Motor neuron (in vitro differentiated cells): ENCODE results near the gene CA6. TPM values are rescaled to one million over a fixed set of nuclear protein-coding genes. Genes with fewer than 3 reads are reported as not detected.
"Not testable (repeated sequence)": the region's sequence is repeated elsewhere in the genome, so short reads cannot be mapped to it uniquely, and the experiment has no call there.

Experiments
- ATAC-seq, 8 experiments: fragments of 200-7000 bp; cut with Tn5 transposase; replicated peaks in 6 of 8; 2 replicates each; pipeline ENCODE4 v1.8.0; 2021; ENCODE audit warnings: mild to moderate bottlenecking in 8 of 8, moderate library complexity in 8 of 8
- H3K27ac ChIP-seq, 2 donors: fragments of 250-450 bp; sonication (Bioruptor Pico); 2 replicates each; pipeline ENCODE4 v1.9.0; 2021; ENCODE audit warnings: antibody characterized with exemption in 2 of 2, mild to moderate bottlenecking in 2 of 2, moderate library complexity in 1 of 2
- H3K4me1 ChIP-seq, 2 donors: fragments of 250-450 bp; sonication (Bioruptor Pico); replicated peaks in 1 of 2; 2 replicates each; pipeline ENCODE4 v1.6.1; 2021; ENCODE audit warnings: antibody characterized with exemption in 2 of 2, mild to moderate bottlenecking in 2 of 2, moderate library complexity in 1 of 2
- H3K4me3 ChIP-seq, 5 donors: fragments of 250-450 bp; sonication (Bioruptor Pico); 2 replicates each; pipeline ENCODE4 v1.9.0; 2021; ENCODE audit warnings: antibody characterized with exemption in 5 of 5, mild to moderate bottlenecking in 5 of 5, moderate library complexity in 4 of 5
- WGBS, 10 experiments: fragments of 450-650 bp; shearing (Covaris generic); methylation state at CpG; one replicate each; pipeline ENCODE4 v1.0.0; 2022; 5-methylcytosine and 5-hydroxymethylcytosine counted together
- in situ Hi-C, 9 experiments: fragments of 400-800 bp; cut with MboI; loops; one replicate each; pipeline ENCODE4 v1.15.0; 2021; ENCODE audit warnings: low sequenced_read_pairs in 9 of 9, low pct_unique_long_range_greater_than_20kb in 2 of 9; ENCODE audit not compliant: unreplicated experiment in 9 of 9
- total RNA-seq, 8 experiments: library from RNA; unstranded; fragments of 300-600 nt; gene quantifications; 2 replicates each; pipeline versions ENCODE4 v1.2.3 to v1.2.4, GENCODE V29; 2022

The CA6 gene
- total RNA-seq = under 1 TPM in 2 of 8 experiments, not detected in 6; 0.17 to 0.52 TPM

GRCh38 chr1:8945568-8945967 is at the start of gene CA6:
Gene CA6 (plus strand): TSS chr1:8945868. CDS start chr1:8945887, 19 bp downstream.
- H3K27ac ChIP-seq = no peak within 1 kb of the TSS
- in situ Hi-C loops = loop anchor here in 1 of 9 experiments (25.0 kb wide), 1 partner anchor 567 kb away; no protein-coding TSS in a partner anchor
- 96 to 100% (median 99%) methylated on average over 1 to 8 of the region's 8 CpGs; no CpG with 5 or more reads in 6 of the 10 experiments for WGBS, 10 experiments
- ATAC-seq = no peak
- peaks cover 28 to 39% of the 10 kb centered on the region in 2 donors for H3K4me1 ChIP-seq
- H3K4me3 ChIP-seq = no peak within 1 kb of the TSS

GRCh38 chr1:8896775-8897174 is 48.9 kb upstream of the CA6 start:
- in situ Hi-C loops = not testable (repeated sequence)

GRCh38 chr1:8897505-8897904 is 48.2 kb upstream of the CA6 start:
- H3K27ac ChIP-seq, ATAC-seq, in situ Hi-C loops, H3K4me1 ChIP-seq, H3K4me3 ChIP-seq: not testable (repeated sequence)
- WGBS, 10 experiments = 83 to 100% (median 95%) methylated on average over 1 to 2 of the region's 4 CpGs; no CpG with 5 or more reads in 6 of the 10 experiments

More at GRCh38 chr1:8896775-8897174, 48.9 kb upstream of the CA6 start:
- 50 to 89% (median 66%) methylated on average over 1 to 3 of the region's 3 CpGs; no CpG with 5 or more reads in 2 of the 10 experiments for WGBS, 10 experiments
- not testable (repeated sequence) for ATAC-seq, H3K4me3 ChIP-seq, H3K4me1 ChIP-seq, H3K27ac ChIP-seq

GRCh38 chr1:8898418-8898817 is 47.2 kb upstream of the CA6 start:
- ATAC-seq = not testable (repeated sequence)
- 57 to 100% (median 88%) methylated on average over 1 to 4 of the region's 5 CpGs; no CpG with 5 or more reads in 2 of the 10 experiments for WGBS, 10 experiments

GRCh38 chr1:8899046-8899445 is 46.6 kb upstream of the CA6 start:
- H3K27ac ChIP-seq = no peak overlapping the region
- in situ Hi-C loops = no loop called here
- no peak for ATAC-seq
- no peaks in the 10 kb centered on the region for H3K4me1 ChIP-seq
- H3K4me3 ChIP-seq = no peak overlapping the region
- WGBS, 10 experiments = 40 to 97% (median 87%) methylated on average over 2 to 7 of the region's 7 CpGs

More at GRCh38 chr1:8898418-8898817, 47.2 kb upstream of the CA6 start:
- H3K4me1 ChIP-seq, in situ Hi-C loops, H3K27ac ChIP-seq, H3K4me3 ChIP-seq: not testable (repeated sequence)

GRCh38 chr1:8900684-8901083 is 45.0 kb upstream of the CA6 start:
- WGBS, 10 experiments = 71 to 100% (median 90%) methylated on average over 1 to 4 of the region's 4 CpGs; no CpG with 5 or more reads in 3 of the 10 experiments
- in situ Hi-C loops = loop anchor here in 1 of 9 experiments (25.0 kb wide), 1 partner anchor 212 kb away; no protein-coding TSS in a partner anchor
- not testable (repeated sequence) for H3K4me3 ChIP-seq, ATAC-seq, H3K4me1 ChIP-seq, H3K27ac ChIP-seq

GRCh38 chr1:8902765-8903164 is 42.9 kb upstream of the CA6 start:
- in situ Hi-C loops = loop anchor here in 1 of 9 experiments (25.0 kb wide), 1 partner anchor 210 kb away; no protein-coding TSS in a partner anchor
- Histone ChIP-seq H3K4me3 (no peak overlapping the region), H3K4me1 (no peaks in the 10 kb centered on the region), H3K27ac (no peak overlapping the region)
- 80 to 100% (median 90%) methylated on average over 1 to 5 of the region's 5 CpGs; no CpG with 5 or more reads in 4 of the 10 experiments for WGBS, 10 experiments
- ATAC-seq = no peak

- peak in 1 of 8 experiments; percentile 55 for ATAC-seq
- peaks cover 1 to 3% of the 10 kb centered on the region in 2 donors for H3K4me1 ChIP-seq
- 60 to 100% (median 95%) methylated on average over 1 to 6 of the region's 6 CpGs; no CpG with 5 or more reads in 3 of the 10 experiments for WGBS, 10 experiments
- no peak overlapping the region for H3K27ac ChIP-seq
- in situ Hi-C loops = loop anchor here in 1 of 9 experiments (25.0 kb wide), 1 partner anchor 209 kb away; no protein-coding TSS in a partner anchor
- no peak overlapping the region for H3K4me3 ChIP-seq
Measured at GRCh38 chr1:8903410-8903809, 42.3 kb upstream of the CA6 start.

- in situ Hi-C loops = loop anchor here in 1 of 9 experiments (25.0 kb wide), 1 partner anchor 208 kb away; no protein-coding TSS in a partner anchor
Measured at GRCh38 chr1:8903908-8904650, 41.6 kb upstream of the CA6 start.

GRCh38 chr1:8905582-8906191 is 40.0 kb upstream of the CA6 start:
- in situ Hi-C loops = loop anchor here in 1 of 9 experiments (25.0 kb wide), 1 partner anchor 207 kb away; no protein-coding TSS in a partner anchor
- no peak overlapping the region for H3K4me3 ChIP-seq
- peak in 2 of 8 experiments; percentile 49 to 68 for ATAC-seq
- H3K27ac ChIP-seq = no peak overlapping the region
- H3K4me1 ChIP-seq = peaks cover 7 to 9% of the 10 kb centered on the region in 2 donors
- WGBS, 10 experiments = 0 to 95% (median 88%) methylated on average over 1 to 9 of the region's 9 CpGs; no CpG with 5 or more reads in 1 of the 10 experiments

More at GRCh38 chr1:8903908-8904650, 41.6 kb upstream of the CA6 start:
- 0 to 100% (median 89%) methylated on average over 1 to 6 of the region's 6 CpGs; no CpG with 5 or more reads in 1 of the 10 experiments for WGBS, 10 experiments
- H3K27ac ChIP-seq = no peak overlapping the region
- peaks cover 7 to 9% of the 10 kb centered on the region in 2 donors for H3K4me1 ChIP-seq
- no peak overlapping the region for H3K4me3 ChIP-seq
- ATAC-seq = peak in 4 of 8 experiments; percentile 62 to 96 (median 74)

GRCh38 chr1:8908388-8909151 is 37.1 kb upstream of the CA6 start:
- in situ Hi-C loops = loop anchor here in 1 of 9 experiments (25.0 kb wide), 1 partner anchor 204 kb away; no protein-coding TSS in a partner anchor
- Histone ChIP-seq H3K4me1 (peaks cover 7 to 9% of the 10 kb centered on the region in 2 donors), H3K27ac (no peak overlapping the region), H3K4me3 (no peak overlapping the region)
- 32 to 91% (median 57%) methylated on average over 2 to 17 of the region's 18 CpGs for WGBS, 10 experiments
- ATAC-seq = peak in 3 of 8 experiments; percentile 29 to 38 (median 35)

- WGBS, 10 experiments = 90% methylated on average over 2 of the region's 3 CpGs; no CpG with 5 or more reads in 8 of the 10 experiments
- no peak for ATAC-seq
- peaks cover 11 to 13% of the 10 kb centered on the region in 2 donors for H3K4me1 ChIP-seq
- no peak overlapping the region for H3K27ac ChIP-seq
- in situ Hi-C loops = loop anchor here in 2 of 9 experiments (10.0 to 25.0 kb wide), 2 partner anchors 194 to 202 kb away; no protein-coding TSS in a partner anchor
- no peak overlapping the region for H3K4me3 ChIP-seq
Measured at GRCh38 chr1:8910331-8910730, 35.3 kb upstream of the CA6 start.
